ENCODE results near the gene SCUBE3. TPM values are rescaled to one million over a fixed set of nuclear protein-coding genes. Genes with fewer than 3 reads are reported as not detected.

Gene SCUBE3
- total and polyA plus RNA-seq, 2 experiments from 2014 or later, result 0.39 to 1.1 TPM

DNA sequence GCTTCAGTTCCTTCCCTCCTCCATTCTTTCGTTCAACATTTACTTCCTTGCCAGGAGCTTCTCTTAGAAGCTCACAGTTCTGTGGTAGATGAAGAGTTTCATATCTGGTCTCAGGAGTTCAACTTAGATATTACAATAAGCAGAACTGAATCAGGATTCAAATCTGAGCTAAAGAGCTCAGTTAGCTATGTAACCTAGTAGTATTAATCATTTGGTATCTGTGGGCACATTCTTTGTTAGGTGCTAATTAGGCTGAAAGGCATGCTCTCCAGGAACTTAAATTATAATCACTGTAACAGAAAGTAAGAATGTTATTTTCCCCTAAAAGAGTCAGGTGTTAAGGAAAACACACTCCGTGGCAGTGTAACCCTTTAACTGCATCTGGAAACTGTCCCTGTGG lies 54.1 kb downstream of the SCUBE3 start (continued):
- TF ChIP-seq, protein P1, sequence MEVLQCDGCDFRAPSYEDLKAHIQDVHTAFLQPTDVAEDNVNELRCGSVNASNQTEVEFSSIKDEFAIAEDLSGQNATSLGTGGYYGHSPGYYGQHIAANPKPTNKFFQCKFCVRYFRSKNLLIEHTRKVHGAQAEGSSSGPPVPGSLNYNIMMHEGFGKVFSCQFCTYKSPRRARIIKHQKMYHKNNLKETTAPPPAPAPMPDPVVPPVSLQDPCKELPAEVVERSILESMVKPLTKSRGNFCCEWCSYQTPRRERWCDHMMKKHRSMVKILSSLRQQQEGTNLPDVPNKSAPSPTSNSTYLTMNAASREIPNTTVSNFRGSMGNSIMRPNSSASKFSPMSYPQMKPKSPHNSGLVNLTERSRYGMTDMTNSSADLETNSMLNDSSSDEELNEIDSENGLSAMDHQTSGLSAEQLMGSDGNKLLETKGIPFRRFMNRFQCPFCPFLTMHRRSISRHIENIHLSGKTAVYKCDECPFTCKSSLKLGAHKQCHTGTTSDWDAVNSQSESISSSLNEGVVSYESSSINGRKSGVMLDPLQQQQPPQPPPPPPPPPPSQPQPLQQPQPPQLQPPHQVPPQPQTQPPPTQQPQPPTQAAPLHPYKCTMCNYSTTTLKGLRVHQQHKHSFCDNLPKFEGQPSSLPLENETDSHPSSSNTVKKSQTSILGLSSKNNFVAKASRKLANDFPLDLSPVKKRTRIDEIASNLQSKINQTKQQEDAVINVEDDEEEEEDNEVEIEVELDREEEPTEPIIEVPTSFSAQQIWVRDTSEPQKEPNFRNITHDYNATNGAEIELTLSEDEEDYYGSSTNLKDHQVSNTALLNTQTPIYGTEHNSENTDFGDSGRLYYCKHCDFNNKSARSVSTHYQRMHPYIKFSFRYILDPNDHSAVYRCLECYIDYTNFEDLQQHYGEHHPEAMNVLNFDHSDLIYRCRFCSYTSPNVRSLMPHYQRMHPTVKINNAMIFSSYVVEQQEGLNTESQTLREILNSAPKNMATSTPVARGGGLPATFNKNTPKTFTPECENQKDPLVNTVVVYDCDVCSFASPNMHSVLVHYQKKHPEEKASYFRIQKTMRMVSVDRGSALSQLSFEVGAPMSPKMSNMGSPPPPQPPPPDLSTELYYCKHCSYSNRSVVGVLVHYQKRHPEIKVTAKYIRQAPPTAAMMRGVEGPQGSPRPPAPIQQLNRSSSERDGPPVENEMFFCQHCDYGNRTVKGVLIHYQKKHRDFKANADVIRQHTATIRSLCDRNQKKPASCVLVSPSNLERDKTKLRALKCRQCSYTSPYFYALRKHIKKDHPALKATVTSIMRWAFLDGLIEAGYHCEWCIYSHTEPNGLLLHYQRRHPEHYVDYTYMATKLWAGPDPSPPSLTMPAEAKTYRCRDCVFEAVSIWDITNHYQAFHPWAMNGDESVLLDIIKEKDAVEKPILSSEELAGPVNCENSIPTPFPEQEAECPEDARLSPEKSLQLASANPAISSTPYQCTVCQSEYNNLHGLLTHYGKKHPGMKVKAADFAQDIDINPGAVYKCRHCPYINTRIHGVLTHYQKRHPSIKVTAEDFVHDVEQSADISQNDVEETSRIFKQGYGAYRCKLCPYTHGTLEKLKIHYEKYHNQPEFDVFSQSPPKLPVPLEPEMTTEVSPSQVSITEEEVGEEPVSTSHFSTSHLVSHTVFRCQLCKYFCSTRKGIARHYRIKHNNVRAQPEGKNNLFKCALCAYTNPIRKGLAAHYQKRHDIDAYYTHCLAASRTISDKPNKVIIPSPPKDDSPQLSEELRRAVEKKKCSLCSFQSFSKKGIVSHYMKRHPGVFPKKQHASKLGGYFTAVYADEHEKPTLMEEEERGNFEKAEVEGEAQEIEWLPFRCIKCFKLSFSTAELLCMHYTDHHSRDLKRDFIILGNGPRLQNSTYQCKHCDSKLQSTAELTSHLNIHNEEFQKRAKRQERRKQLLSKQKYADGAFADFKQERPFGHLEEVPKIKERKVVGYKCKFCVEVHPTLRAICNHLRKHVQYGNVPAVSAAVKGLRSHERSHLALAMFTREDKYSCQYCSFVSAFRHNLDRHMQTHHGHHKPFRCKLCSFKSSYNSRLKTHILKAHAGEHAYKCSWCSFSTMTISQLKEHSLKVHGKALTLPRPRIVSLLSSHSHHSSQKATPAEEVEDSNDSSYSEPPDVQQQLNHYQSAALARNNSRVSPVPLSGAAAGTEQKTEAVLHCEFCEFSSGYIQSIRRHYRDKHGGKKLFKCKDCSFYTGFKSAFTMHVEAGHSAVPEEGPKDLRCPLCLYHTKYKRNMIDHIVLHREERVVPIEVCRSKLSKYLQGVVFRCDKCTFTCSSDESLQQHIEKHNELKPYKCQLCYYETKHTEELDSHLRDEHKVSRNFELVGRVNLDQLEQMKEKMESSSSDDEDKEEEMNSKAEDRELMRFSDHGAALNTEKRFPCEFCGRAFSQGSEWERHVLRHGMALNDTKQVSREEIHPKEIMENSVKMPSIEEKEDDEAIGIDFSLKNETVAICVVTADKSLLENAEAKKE (CRISPR knock-in tag; IDR thresholded peaks at IDR 0.05), result no peak
- no peak for TF ChIP-seq ZNF331 (CRISPR knock-in tag; IDR thresholded peaks at IDR 0.05; ENCODE audit: low read depth)

DNA sequence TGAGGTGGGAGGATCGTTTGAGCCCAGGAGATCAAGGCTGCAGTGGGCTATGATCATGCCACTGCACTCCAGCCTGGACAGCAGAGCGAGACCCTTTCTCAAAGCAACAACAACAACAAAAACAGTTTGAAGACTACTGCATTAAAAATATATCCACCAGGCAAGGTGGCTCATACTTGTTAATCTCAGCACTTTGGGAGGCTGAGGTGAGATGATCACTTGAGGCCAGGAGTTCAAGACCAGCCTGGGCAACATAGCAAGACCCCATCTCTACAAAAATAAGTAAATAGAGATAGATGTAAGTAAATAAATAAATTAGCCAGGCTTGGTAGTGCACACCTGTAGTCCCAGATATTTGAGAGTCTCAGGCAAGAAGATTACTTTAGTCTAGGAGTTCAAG lies 58.2 kb downstream of the SCUBE3 start:
- Histone ChIP-seq H3F3A (replicated peaks; ENCODE audit: low read depth) (no peaks in the 10 kb centered on the region), H3K27me3 (ENCODE audit: insufficient read depth) (no peaks in the 10 kb centered on the region), H3K27ac (ENCODE audit: low read depth) (no peak overlapping the region), H3K36me3 (ENCODE audit: insufficient read depth) (no peaks in the 10 kb centered on the region), H3K4me1 (ENCODE audit: insufficient read depth) (no peaks in the 10 kb centered on the region), H3K4me3 (no peak overlapping the region), H2AFZ (no peak overlapping the region), H3K9me2 (ENCODE audit: insufficient read depth) (no peaks in the 10 kb centered on the region), H4K20me1 (replicated peaks; ENCODE audit: insufficient read depth) (peaks cover 12% of the 10 kb centered on the region; the same call in 1 of the 2 replicates), H3K79me2 (replicated peaks; ENCODE audit: insufficient read depth) (no peaks in the 10 kb centered on the region), H3K4me2 (no peak overlapping the region)
- Mint-ChIP-seq H3K4me1 (no peaks in the 10 kb centered on the region; the same call in 2 of the 3 replicates), H3K27ac (no peak overlapping the region), H3K36me3 (ENCODE audit: low read depth) (no peaks in the 10 kb centered on the region), H3K4me3 (no peak overlapping the region), H3K27me3 (ENCODE audit: insufficient read depth, low read depth, poor library complexity) (peaks cover 9% of the 10 kb centered on the region), H3K9me3 (no peaks in the 10 kb centered on the region)
- ATAC-seq, result no peak
- no peak for DNase-seq (ENCODE audit: low spot score)
- TF ChIP-seq, protein P1 (CRISPR knock-in tag; IDR thresholded peaks at IDR 0.05), result no peak
- TF ChIP-seq STAT1 (IDR thresholded peaks at IDR 0.05; ENCODE audit: unreplicated experiment) (no peak), NANOG (IDR thresholded peaks at IDR 0.05; ENCODE audit: borderline replicate concordance) (no peak), ZNF114 (CRISPR knock-in tag; IDR thresholded peaks at IDR 0.05) (no peak), EZH2phosphoT487 (IDR thresholded peaks at IDR 0.05; ENCODE audit: unreplicated experiment) (no peak), EZH2 (IDR thresholded peaks at IDR 0.05; ENCODE audit: low read depth, unreplicated experiment) (no peak), POLR2AphosphoS5 (IDR thresholded peaks at IDR 0.05; ENCODE audit: low read depth) (no peak), CREB1 (CRISPR knock-in tag; IDR thresholded peaks at IDR 0.05; ENCODE audit: low read depth) (no peak)
- TF ChIP-seq, protein P2, sequence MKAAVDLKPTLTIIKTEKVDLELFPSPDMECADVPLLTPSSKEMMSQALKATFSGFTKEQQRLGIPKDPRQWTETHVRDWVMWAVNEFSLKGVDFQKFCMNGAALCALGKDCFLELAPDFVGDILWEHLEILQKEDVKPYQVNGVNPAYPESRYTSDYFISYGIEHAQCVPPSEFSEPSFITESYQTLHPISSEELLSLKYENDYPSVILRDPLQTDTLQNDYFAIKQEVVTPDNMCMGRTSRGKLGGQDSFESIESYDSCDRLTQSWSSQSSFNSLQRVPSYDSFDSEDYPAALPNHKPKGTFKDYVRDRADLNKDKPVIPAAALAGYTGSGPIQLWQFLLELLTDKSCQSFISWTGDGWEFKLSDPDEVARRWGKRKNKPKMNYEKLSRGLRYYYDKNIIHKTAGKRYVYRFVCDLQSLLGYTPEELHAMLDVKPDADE (IDR thresholded peaks at IDR 0.05), result no peak

All from GM23338 (cell line).